WERI-Rb-1 (cell line): ENCODE data around the gene PITPNC1.

Experiments
- DNase-seq: peaks from one replicate; pipeline ENCODE4 v3.0.0-alpha.2; 2020
- H3K27ac ChIP-seq: fragments of 250-450 bp; sonication (Bioruptor Pico); 2 replicates; pipeline ENCODE4 v1.5.1; 2020; ENCODE audit warnings: mild to moderate bottlenecking, moderate library complexity
- H3K27me3 ChIP-seq: fragments of 250-450 bp; sonication (Bioruptor Pico); 2 replicates; pipeline ENCODE4 v1.5.1; 2021; ENCODE audit warnings: mild to moderate bottlenecking, low read depth, moderate library complexity; ENCODE audit not compliant: insufficient read depth, severe bottlenecking
- H3K36me3 ChIP-seq: fragments of 250-450 bp; sonication (Bioruptor Pico); 2 replicates; pipeline ENCODE4 v1.5.1; 2020; ENCODE audit warnings: mild to moderate bottlenecking, moderate library complexity
- H3K4me3 ChIP-seq: 2 replicates; pipeline ENCODE4 v1.5.1; 2011; ENCODE audit warnings: low read depth, mild to moderate bottlenecking, control low read depth, low read length
- H3K9me3 ChIP-seq: fragments of 250-450 bp; sonication (Bioruptor Pico); 2 replicates; pipeline ENCODE4 v1.5.1; 2021; ENCODE audit warnings: mild to moderate bottlenecking, moderate library complexity; ENCODE audit not compliant: severe bottlenecking
- TF ChIP-seq, protein P1 (sequence below): IDR thresholded peaks from 2 replicates; pipeline ENCODE4 v1.5.1; 2011; ENCODE audit warnings: low read depth, mild to moderate bottlenecking, control low read depth, inconsistent platforms, low read length

PITPNC1 gene

DNA sequence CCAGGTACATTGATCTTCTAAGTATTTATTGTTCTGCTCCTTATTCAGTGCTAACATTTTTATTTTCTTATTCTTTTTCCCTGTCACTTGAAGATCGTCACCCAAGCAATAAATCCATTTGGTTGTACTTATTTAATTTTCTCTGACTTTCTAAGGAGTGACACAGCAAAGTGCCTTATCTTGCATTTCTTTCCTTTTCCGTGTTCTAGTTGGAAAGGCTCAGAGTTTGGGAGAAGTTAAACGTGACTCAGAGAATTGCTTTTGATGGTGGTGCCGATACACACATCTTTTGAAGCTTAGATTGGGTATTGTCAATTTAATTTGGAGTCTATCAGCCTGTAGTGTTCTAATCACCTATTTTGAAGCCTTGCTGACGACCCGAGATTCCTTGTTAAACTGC lies 72.0 kb downstream of the PITPNC1 start:
- no peaks in the 10 kb centered on the region for H3K9me3 ChIP-seq
- no peaks in the 10 kb centered on the region for H3K36me3 ChIP-seq
- H3K4me3 ChIP-seq, result no peak overlapping the region
- no peaks in the 10 kb centered on the region for H3K27me3 ChIP-seq
- no peak overlapping the region for H3K27ac ChIP-seq
- TF ChIP-seq, protein P1, sequence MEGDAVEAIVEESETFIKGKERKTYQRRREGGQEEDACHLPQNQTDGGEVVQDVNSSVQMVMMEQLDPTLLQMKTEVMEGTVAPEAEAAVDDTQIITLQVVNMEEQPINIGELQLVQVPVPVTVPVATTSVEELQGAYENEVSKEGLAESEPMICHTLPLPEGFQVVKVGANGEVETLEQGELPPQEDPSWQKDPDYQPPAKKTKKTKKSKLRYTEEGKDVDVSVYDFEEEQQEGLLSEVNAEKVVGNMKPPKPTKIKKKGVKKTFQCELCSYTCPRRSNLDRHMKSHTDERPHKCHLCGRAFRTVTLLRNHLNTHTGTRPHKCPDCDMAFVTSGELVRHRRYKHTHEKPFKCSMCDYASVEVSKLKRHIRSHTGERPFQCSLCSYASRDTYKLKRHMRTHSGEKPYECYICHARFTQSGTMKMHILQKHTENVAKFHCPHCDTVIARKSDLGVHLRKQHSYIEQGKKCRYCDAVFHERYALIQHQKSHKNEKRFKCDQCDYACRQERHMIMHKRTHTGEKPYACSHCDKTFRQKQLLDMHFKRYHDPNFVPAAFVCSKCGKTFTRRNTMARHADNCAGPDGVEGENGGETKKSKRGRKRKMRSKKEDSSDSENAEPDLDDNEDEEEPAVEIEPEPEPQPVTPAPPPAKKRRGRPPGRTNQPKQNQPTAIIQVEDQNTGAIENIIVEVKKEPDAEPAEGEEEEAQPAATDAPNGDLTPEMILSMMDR, result no peak
- DNase-seq, result no peak

DNA sequence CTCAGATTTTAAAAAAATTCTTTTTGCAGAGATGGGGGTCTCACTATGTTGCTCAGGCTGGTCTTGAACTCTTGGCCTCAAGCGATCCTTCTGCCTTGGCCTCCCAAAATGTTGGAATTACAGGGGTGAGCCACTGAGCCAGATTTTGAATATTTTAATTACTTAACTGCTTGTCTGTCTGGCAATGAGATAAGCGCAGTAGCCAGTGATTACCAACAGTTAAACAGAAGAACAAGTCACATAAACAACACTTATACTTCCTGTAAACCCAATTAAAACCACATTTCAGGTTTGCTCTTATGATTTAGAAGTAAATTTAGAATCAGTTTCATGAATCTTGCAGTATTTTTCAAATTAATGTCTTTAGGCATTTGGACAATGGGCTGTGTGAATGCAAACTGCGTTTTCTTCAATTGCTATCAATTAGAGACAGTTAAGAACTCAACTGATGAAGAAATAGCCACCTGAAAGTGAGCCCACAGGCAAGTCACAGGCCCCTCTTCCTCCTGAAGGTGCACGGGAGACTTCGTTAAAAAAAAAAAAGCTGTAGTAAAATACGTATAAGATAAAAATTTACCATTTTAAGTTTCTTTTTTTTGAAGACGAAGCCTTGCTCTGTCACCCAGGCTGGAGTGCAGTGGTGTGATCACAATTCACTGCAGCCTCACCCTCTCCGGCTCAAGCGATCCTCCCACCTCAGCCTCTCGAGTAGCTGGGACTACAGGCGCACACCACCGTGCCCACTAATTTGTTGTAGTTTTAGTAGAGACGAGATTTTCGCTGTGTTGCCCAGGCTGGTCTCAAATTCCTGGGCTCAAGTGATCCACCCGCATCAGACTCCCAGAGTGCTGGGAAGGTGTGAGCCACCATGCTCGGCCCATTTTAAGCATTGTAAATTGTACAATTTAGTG lies 73.0 kb downstream of the PITPNC1 start:
- TF ChIP-seq, protein P1, result no peak
- H3K27me3 ChIP-seq, result no peaks in the 10 kb centered on the region
- no peaks in the 10 kb centered on the region for H3K9me3 ChIP-seq
- DNase-seq, result no peak
- H3K4me3 ChIP-seq, result no peak overlapping the region
- no peak overlapping the region for H3K27ac ChIP-seq
- H3K36me3 ChIP-seq, result no peaks in the 10 kb centered on the region

DNA sequence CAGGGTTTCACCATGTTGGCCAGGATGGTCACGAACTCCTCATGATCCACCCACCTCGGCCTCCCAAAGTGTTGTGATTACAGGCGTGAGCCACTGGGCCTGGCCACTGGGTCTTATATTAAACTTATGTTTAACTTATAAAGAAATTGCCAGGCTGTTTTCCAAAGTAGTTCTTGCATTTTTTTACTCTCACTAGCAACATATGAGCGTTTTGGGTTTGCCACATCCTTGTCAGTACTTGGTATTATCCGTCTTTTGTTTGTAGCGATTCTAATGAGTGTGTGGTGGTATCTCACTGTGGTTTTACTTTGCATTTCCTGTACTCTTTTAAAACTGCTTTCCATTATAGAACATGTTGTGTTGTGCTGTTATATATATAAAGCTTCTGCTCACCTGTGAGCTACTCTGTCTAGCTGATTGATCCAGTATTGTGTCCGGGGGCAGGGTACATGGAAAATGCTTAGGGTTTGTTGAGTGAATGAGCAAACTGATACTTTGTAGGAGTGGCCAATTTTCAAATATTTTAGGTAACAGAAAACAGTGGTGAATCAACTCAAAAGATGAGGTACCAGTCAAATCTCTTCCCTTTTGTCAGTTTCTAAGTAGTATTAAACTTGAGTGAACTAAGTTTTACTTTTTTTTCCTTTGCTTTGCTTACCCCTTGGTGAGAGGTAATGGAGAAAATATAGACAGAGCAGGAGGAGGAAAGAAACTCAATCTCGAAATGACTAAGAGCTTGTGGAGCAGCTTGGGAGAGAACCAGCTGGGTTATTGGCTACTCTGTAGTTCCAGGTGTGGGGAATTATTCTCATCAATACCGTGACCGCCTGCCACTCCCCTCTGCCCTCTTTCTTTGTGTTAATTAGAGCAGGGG lies 75.8 kb downstream of the PITPNC1 start:
- Histone ChIP-seq H3K36me3 (no peaks in the 10 kb centered on the region), H3K4me3 (no peak overlapping the region), H3K27me3 (no peaks in the 10 kb centered on the region), H3K27ac (no peak overlapping the region), H3K9me3 (peaks cover 4% of the 10 kb centered on the region)
- TF ChIP-seq, protein P1, result no peak
- no peak for DNase-seq

GRCh38 chr17:67456103-67456502 lies 79.0 kb downstream of the PITPNC1 start:
- Histone ChIP-seq H3K36me3 (no peaks in the 10 kb centered on the region), H3K9me3 (peaks cover 4% of the 10 kb centered on the region), H3K4me3 (no peak overlapping the region), H3K27me3 (no peaks in the 10 kb centered on the region), H3K27ac (no peak overlapping the region)
- TF ChIP-seq, protein P1, result no peak
- DNase-seq, result no peak

- H3K27ac ChIP-seq, result no peak overlapping the region
- H3K4me3 ChIP-seq, result no peak overlapping the region
- no peaks in the 10 kb centered on the region for H3K36me3 ChIP-seq
- H3K9me3 ChIP-seq, result peaks cover 4% of the 10 kb centered on the region
- no peaks in the 10 kb centered on the region for H3K27me3 ChIP-seq
- DNase-seq, result no peak
- TF ChIP-seq, protein P1, result no peak
These were observed 79.8 kb downstream of the PITPNC1 start for GRCh38 chr17:67456889-67457288.
